Activated CD4-positive, alpha-beta T cell treated with anti-CD3 and anti-CD28 coated beads, Interleukin-2, amount 50 U/mL, for 48 hours (primary cell): ENCODE measurements around the gene PAX5.

Source experiments
- DNase-seq, 2 experiments: peaks; one replicate each; pipeline ENCODE4 v3.0.0-alpha.2; 2020

The PAX5 gene

DNA sequence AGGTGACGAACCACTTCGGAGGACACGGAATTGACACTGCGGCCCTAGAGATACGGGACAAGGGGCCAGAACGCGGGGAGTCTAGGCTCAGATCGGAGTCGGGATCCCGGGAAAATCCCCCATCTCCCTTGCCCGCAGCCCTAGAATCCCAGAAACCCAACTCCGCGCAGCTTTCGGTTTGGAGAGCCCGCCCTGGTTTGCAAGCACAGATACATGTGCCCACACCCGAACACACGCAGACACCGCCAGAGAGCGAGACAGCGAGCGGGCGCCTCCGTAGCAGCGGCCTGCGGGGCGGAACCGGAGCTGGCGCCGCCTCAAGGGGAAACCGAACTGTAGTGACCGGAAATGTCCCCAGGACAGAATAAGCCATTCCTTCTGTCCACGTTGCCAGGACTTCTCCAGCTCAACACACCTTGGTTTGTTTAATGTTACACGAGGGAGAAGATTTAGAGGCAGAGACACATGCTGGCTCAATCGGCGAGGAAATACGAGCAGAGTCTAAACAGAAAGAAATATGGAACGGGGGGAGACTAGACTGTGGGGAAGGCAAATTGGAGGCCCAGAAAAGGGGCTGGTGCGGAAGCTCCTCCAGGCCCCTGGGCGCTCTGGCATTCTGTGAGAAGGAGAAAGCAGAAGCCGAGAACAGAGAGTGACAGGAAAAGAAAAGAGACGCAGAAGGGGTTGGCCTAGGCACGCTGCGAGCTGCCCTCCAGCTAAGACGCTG is 2.9 kb upstream of the PAX5 start:
- peak; percentile 49 to 53 for DNase-seq

DNA sequence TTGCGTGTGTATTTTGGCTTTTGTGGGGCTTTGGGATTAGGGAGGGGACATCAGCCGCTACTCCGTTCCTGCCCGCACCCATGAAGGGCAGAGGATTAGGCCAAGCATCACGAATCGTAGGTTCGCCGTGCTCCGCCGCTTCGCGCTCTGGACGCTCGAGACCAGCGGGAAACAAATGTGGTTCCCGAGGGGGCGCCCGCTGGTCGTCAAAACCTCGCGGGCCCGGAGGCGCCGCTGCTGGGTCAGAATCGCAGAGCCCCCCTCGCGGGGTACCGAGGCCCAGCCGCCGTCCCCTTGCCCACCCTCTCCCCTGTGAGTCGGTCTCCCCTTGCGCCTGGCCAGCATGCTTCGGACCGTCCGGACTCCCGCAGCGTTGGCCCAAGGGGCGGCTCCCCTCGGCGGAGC is 2.3 kb upstream of the PAX5 start:
- peak in 1 of 2 experiments; percentile 34 for DNase-seq

DNA sequence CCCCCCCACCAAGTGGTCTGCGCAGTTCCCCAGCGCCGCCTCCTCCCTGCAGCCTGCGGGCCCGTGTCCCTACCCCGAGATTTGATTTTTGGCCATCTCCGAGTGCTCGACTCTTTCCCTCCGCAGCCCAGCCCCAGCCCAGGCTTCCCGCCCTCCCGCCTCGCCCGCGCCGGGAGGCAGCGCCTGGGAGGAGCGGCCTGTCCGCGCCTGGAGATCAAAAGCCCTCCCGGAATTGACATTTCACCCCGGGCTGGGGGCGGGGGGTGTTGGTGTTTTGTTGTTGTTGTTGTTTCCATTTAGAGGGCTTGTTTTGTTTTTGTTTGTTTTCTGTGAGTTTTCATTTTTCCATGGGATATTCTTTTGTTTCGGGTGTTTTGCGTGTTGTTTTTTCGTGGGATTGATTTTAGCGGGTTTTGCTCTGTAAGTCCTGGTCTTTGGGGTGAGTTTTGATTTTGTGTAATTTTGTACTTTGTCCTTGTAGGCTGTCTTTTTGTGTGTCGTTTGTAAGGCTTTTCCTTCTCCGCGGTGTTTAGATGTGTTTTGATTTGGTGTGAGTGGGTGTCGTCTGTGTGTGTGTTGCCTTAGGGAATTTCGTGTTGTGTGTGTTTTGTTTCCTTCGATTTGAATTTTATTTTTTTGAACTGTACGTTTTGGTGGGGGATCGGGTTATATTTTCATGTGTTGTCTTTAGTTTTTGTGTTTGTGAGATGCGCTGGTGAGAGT is 1.7 kb upstream of the PAX5 start:
- DNase-seq = no peak

DNA sequence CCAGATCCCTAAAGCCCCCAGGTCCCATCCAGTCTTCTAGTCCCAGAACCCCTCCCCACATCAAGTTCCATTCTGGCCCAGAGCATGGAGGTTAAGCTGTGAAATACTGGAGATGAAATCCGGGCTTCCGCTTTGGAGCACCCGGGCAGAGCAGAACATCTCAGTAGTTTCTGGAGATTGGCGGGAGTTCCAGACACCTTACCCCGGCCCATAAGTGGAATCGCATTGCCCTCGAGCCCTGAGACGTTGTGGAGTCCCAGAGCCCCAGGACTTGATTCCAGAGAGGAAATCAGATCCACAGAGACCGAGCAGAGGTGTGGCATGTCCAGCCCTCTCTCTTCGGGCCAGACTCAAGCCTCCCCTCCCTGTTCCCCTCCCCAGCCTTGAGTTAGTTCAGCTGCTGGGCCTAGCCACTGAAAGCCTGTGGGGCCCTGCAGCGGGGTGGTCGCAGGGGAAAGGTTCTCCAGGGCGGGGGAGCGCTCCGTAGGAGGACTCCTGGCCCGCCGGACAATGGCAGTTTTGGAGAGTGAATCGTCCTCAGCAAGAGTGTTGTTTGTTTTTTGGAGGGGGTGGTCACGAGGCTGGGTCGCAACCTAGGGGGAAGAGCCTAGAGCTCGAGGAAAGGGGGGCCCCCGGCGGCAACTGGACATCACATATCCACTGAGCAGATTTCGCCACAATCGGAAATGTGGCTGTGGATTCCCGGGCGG is 1.0 kb upstream of the PAX5 start:
- peak in 1 of 2 experiments; percentile 11 for DNase-seq

DNA sequence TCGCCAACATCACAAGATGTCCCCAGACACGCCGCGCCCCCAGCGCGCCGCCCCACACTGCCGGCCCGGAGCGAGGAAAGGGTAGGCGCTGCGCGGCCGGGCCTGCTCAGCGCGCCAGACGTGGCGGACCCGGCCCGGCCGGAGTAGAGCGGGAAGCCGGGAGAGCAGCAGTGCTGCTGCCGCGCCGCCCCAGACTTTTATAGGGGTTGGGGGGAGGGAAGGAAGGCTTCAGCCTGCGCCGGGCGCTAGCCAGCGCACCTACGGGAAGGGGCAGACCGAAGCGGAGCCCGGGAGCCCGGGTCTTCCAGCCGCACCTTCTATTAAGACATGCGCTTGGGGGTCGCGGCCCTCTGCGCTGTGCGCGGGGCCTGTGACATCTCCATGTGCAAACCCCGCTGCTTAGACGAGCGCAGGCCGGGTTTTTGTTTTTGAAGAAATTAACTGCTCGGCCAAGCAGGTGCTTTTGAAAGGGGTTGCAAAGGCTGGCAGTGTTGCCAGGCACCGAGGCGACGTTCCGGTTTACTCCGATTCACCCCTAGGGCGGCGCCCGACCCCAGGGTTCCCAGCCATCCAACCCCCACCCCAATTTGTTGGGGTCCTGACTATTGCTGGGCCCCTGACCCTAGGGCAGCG is 353 bp upstream of the PAX5 start:
- DNase-seq = peak; percentile 35 to 45

DNA sequence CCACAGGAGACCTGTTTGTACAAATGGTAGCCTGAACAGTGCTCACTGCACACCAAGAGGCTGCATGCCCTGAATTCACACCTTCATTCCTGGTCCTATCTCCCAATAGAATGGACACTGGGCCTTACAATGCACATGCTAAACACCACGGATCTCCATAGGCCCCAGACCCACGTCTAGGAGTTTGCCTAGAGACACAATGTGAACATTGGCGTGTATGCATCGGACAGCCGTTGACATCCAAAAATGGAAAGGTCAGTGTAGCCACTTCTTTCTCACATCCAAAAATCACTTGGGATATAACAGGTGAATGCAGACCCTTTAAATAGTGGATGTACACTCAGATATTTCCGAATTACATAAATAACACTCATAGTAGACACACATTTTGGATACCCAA is 927 bp downstream of the PAX5 start:
- DNase-seq = no peak

DNA sequence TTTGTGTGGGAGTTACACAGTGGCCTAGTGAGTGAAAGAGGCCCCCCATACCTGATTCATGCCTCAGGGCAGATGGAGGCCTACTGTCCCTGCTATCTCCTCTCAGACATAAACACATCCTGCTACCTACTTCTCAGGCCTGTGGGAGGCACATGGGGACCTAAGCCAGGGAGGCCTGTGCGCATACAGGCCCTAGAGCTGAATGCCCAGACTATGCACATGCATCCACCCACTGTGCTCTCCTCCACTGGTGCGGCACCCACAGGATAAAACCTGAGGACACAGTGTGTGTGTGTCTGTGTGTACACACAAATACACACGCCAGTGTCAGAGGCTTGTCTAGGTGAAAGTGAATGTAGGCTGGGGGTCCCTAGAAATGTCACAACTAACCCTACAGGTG is 1.4 kb downstream of the PAX5 start:
- no peak for DNase-seq

DNA sequence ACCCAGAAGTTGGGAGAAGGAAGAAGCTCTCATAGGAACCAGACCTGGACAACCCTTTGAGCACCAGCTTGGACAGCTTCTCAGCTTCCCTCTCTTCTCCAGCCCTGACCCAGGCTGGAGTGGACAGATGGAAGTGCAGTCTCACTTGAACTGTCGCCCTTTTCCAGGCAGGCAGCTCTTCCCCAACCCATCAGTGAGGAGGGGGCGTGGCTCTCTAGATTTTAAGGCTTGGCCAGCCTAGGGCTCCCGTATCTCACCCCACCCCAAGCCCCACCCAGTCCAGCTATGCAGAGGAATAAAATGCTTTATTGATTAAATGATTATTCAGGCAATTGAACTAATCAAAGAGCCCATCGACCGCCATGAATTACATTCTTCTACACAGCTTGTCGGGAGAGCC is 2.2 kb downstream of the PAX5 start:
- DNase-seq = no peak

DNA sequence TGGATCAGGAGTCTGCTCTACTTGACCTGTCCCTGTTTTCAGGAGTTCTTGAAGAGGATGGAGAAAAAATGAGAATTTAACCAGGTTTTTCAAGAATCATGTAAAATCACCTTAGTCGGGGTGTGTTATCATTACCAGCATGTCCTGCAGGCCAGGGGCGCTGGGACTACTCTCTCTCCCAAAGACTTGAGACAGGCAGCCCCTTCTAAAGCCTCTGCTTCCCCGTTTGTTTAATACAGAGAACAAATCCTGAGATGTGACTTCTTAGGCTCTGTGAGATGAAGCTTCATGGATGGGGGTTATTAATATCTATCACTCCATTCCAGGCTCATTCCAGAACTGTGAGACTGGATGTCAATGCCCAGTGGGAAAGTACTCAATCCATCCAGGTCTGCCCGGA is 3.0 kb downstream of the PAX5 start:
- no peak for DNase-seq

DNA sequence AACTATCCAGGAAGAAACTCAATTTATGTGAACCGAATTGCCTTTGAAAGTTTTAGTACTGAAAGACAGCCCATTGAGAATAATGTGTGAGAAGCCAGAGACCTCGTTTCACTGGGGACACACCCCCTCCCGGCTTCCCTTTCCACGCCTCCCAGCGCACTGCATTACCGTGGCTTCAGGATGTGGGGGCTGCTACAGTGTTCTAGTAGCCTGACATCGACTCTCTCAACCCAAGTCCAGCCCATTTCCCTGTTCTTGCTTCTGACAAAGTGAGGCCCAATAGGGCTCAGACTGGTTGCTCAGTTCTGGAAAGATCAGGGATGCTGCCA is 3.5 kb downstream of the PAX5 start:
- DNase-seq = peak in 1 of 2 experiments; percentile 14

DNA sequence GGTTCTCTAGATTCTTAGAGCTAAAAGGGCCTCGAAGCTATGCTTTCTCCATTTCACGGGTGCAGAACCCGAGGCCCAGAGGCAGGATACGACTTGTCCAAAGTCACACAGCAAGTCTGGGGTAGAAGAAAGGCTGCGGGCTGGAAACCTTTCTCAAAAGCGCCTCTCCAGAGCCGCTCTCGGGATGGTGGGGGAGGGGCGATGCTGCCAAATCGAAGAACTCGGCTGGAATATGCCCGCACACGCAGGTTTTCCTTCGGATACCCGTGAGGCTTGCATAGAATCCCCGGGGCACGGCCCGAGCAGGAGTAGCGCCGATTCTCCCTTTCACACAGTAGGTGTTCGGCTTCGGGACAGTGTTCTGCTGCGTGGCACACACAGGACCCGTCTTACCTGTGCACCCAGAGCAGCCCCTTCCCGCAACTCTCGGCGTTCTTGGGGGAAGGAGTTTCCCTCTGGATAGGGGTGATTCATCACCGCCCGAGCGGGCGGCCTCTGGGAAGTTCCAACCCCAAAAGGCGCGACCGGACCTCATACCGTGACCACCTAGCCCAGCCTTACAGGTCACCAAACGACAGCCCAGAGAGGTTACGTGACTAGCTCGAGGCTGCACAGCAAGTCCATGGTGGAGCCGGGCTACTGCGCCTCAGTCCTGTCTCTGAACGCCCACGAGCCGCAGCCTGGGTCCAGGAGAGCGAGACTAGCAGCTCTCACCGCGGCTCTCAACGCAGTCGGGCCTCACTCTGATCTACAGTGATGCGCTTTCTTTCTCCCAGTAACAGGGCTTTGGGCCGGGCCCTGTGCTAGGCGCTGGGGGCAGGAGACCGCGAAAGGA is 4.1 kb downstream of the PAX5 start:
- peak in 1 of 2 experiments; percentile 16 for DNase-seq

DNA sequence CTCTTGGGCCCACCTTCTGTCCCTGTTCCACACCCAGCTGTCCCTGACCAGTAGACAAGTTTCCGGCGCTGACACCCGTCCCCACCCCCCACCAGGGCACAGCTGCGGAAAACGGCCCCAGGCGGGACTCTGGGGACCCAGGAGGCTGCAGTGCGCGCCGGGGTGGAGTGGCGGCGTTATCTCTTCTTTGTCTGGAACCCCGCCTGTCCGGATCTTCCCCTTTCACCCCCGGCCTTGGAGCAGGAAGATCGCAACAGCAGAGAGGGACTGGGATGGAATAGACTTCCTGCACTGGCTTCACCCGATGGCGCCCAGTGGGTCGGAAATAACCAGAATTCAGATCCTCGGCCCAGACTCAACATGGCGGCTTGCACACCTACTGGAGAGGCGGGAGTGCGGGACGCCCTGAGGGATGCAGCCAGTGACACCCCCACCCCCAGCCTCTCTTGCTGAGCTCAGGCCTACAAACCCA is 4.7 kb downstream of the PAX5 start:
- no peak for DNase-seq

DNA sequence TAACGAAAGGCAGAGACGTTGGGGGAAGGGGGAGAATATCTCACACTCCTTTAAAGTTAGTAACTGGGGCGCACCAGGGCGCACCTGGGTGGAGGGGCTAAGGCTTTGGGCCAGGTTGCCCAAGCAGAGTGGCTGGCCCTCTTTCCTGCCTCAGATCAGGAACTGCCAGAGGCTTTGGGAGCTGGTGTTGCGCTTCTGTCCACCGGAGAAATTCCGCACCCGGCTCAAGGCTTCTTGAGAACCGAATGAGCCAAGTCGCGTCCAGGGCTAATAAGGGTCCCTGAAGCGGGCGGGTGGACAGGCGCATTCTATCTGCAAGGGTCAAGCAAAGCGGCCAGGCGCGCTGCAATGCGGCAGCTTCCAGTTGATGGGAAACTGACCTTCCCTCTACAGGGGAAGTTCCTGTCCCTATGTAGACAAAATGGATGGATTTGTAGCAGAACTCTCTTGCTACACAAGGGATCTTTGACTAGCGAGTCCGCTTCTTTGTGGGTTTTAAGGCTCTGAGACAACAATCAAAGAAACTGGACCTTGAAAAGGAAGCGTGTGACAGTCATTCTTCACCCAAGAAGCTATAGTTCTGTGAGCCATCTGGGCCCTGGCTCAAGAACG is 5.5 kb downstream of the PAX5 start:
- no peak for DNase-seq

DNA sequence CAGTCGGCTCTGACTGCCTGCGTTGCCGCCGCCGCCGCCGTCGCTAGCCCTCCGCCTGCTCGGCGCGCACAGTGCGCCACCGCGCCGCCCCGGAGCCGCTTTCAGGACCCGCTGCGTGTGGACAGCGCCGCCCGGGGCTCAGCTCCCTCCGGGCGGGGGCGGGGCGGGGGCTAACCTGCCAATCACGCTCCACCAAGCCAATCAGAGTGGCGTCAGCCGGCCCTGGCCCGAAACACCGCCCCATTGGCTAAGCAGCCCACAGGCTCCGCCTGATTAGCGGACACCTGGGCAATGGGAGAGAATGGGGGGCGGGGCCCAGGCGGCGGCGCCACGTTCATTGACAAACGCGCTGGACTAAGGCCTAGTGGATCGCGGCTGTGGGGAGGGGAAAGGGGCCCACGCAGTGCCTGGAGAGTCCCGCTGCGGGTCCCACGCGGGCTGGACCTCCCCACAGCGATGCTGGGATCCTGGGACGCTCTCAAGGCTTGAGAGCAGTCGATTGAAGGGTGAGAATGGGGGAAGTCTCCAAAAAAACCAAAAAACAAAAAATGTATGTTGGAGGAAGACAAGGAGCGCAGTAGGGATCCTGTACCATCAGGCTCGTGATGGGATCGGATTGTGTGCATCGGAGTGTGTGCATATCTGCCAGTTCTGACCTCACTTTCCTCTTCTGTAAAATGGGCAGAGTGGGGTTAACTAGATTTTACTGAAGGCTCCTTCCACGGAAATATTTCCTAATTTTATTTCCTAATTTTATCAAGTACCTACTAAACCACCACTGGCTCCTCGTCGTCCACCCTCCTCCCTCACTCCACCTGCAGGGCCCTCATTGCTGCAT is 6.3 kb downstream of the PAX5 start:
- DNase-seq = peak; percentile 93 to 94

DNA sequence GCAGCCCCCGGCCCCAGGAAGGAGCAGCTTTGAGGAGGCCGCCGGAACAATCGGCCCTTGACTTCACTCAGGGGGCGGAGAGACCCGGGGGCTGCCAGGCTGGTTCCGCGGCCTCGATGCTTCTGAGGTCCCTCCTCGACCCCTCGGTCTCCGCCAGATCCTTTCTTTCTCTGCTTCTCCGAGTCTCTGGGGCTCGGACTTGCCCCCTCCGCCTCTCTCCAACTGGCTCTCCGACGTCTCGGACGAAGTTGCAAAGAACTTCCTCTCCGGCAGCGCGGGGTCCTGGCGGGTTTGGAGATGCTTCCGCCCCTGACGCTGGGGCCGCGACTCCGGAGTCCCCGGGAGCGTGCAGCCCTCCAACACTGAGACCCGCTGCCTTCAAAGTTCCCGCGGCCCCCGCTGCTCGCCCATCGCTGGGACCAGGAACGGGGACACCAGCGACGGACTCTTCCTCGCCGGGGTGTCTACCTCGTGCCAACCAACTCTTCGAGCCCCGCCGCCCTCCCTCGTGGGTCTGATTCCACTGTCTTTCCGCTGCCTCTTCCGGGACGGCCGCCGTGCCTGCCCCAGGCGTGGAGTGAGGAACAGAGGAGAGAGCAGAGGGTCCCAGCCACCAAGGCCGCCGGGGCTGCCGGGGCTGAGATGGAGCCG is 7.0 kb downstream of the PAX5 start:
- DNase-seq = no peak

DNA sequence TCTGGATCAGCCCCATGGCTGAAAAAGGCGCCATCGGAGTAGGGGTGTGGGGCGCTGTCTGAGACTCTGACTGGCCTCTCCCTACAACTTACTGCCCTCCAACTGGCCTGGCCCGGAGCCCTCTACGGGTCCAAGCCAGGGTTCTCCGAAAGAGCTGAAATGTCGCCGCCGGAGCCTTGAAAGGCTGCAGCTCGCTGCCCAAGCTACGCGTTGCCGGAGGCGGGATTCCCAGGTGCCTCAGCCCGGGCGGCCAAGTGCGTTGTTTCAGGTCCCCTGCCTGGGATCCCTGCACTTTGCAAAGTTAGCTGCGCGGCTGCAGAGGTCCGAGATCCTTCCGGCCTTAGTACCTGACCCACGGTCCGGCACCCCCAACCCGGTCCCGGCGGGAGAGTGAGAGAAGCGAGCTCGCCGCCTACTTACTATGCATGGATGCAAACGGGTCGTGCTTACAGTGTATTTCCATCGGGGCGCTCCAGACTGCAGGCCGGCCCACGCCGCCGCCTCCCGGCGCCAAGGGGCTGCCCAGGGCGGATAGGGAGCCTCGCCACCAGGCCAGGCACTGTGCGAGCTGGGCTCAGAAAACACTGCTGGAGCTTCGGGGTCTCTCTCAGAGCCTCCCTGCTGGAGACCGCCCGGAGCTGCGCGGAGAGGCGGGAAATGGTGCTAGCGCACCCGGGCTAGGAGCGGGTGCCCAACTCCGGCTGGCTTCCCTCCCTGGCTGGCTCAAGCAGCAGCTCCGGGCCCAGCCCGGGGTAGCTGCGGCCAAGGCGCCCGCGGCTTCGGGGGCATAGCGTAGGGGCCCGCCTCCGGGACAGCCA is 7.7 kb downstream of the PAX5 start:
- DNase-seq = peak in 1 of 2 experiments; percentile 16

DNA sequence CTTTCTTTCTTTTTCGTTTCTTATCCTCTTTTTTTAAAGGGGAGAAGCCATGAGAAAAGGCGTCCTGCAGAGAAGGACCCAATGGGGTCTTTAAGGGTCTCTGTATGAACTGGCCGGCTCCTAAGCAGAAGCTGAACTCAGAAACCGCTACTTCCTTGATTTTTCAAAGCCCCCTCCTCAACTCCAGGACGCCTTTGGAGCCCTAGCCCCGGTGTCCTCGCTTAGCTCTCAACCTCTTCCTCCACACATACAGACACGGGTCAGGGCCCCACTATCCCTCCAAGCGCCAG is 8.3 kb downstream of the PAX5 start:
- DNase-seq = no peak

DNA sequence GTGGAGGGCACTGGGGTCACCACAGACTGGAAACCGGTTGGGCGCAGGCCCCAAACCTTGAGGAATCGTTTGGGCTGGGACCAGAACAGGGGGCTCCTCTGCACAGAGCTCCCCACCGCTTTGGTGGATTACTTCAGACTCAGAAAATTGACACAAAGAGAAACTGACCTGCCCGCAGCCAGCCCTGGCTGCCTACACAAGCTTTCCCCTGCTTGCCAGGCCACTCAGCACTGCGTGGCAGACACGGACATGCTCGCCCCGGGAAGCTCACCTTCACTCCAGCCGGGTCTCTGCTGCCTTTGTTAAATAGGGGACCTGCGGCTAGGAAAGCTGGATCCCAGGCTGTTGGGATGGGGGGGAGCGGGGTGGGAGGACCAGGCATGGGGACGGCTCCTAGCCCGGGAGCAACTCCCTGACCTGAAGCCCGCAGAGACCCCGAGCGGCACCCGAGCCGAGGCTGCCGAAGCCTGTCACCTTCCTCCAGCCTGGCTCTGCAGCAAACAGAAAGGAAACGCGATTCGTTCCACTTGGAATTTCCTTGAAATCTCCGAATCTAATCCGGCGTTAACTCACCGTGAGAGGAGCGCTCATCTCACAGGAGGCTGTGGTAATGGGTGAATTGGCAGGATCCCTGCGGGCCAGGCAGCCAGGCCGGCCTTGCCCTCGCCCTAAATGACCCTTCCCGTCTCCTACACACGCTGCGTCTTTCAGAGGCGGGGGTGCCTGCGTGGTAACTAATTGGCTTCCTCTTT is 8.8 kb downstream of the PAX5 start:
- DNase-seq = no peak

DNA sequence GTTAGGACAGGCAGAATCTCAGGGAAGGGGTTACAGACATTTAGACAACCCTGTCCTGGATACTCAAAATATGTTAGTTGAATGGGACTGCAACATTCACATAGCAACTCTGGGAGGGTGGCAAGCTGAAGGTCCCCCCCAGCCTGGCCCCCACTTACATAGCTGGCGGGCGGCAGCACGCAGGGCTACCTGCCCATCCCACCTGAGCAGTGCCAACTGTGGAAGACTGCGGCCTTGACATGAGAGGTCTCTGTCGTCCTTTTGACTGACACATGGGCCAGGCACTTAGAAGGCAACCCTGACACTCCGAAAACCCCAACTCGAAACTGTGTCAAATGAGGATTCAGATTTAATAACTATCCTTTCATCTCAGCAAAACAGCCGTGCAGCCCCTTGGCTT is 16.5 kb downstream of the PAX5 start:
- no peak for DNase-seq
